Pancreas (tissue), 10 donors: ENCODE measurements around the gene PLCG1. TPM values are rescaled to one million over a fixed set of nuclear protein-coding genes. Genes with fewer than 3 reads are reported as not detected.
"Not testable (repeated sequence)": the region's sequence is repeated elsewhere in the genome, so short reads cannot be mapped to it uniquely, and the experiment has no call there.

Experiments
- ATAC-seq, 4 donors: fragments of 200-7000 bp; cut with Tn5 transposase; one replicate each; pipeline versions ENCODE4 v1.8.0 to v1.9.1; 2020; ENCODE audit warnings: mild to moderate bottlenecking in 4 of 4, moderate library complexity in 4 of 4
- DNase-seq, 6 donors: peaks; one replicate each; pipeline ENCODE4 v3.0.0-alpha.2; 2020
- FAIRE-seq: peaks from 2 replicates; lab custom pipeline; 2012; peaks lifted over from hg19 to GRCh38; lab: Jason Lieb, UNC
- H3K27ac ChIP-seq, 4 donors: fragments of 200-600 bp; sonication (generic); 1 replicate in 3 of 4; 2 replicates in 1 of 4; pipeline versions ENCODE4 v1.5.0 to v1.8.0; 2020
- H3K27me3 ChIP-seq, 4 donors: fragments of 200-600 bp; one replicate each; pipeline ENCODE4 v1.8.0; 2021
- H3K36me3 ChIP-seq, 3 donors: fragments of 200-600 bp; sonication (generic) in 1 of 3; one replicate each; pipeline versions ENCODE4 v1.5.0 to v1.8.0; 2020 to 2021
- H3K4me1 ChIP-seq, 3 donors: fragments of 200-600 bp; one replicate each; pipeline ENCODE4 v1.8.0; 2021
- H3K4me3 ChIP-seq, 4 donors: fragments of 200-600 bp; sonication (generic) in 2 of 4; one replicate each; pipeline versions ENCODE4 v1.5.0 to v1.8.0; 2020 to 2021
- H3K9me3 ChIP-seq, 4 donors: fragments of 200-600 bp; one replicate each; pipeline ENCODE4 v1.8.0; 2021
- CTCF ChIP-seq, 4 donors: fragments of 200-600 bp; sonication (generic) in 3 of 4; IDR thresholded peaks; one replicate each; pipeline versions ENCODE4 v1.5.0 to v1.8.0; 2021; ENCODE audit warnings: antibody characterized with exemption in 4 of 4
- WGBS, 2 donors: extraction: QIAGEN DNeasy Blood & Tissue Kit; methylation state at CpG; one replicate each; pipeline ENCODE4 v1.1.7; 2013; 5-methylcytosine and 5-hydroxymethylcytosine counted together
- intact Hi-C, 3 donors: fragments of 100-400 bp; cut with DNase I; formaldehyde crosslinking; loops; one replicate each; pipeline versions ENCODE4 v1.11.1 to v1.14.2; 2022
- polyA plus RNA-seq, 2 donors: library from polyadenylated mRNA; stranded (reverse); fragments of 200-250 nt; gene quantifications; one replicate each; pipeline ENCODE4 v1.2.3, GENCODE V29; 2013
- total RNA-seq, 6 donors: library from RNA; stranded (reverse); fragmentation: NEBNext Ultra II Directional in 4 of 6; extraction: Animal tissue kit (Norgen Biotek cat#: 25700) in 4 of 6; gene quantifications; one replicate each; pipeline versions ENCODE4 v1.2.1 to v1.2.4, GENCODE V29; 2021 to 2023
- donor health status: healthy with polysubstance abuse.
- donor health status: DM: no; HTN: no; CAD: no; lungs with moderate emphysema.
- donor health status: DM: no; HTN: no; CAD: no.
- donor health status: control.
- donor health status: control.
- donor health status: Bipolar disorder and iron deficiency.
- donor health status: DM: yes; HTN: yes; CAD: no.
- donor health status: DM: no; HTN: no; CAD: no.
- donor health status: DM: no; HTN: no; CAD: no.
- donor health status: DM: yes; HTN: yes; CAD: no.

PLCG1 gene
- total and polyA plus RNA-seq, 8 donors, result 9.9 to 41.7 (median 20.1) TPM

DNA sequence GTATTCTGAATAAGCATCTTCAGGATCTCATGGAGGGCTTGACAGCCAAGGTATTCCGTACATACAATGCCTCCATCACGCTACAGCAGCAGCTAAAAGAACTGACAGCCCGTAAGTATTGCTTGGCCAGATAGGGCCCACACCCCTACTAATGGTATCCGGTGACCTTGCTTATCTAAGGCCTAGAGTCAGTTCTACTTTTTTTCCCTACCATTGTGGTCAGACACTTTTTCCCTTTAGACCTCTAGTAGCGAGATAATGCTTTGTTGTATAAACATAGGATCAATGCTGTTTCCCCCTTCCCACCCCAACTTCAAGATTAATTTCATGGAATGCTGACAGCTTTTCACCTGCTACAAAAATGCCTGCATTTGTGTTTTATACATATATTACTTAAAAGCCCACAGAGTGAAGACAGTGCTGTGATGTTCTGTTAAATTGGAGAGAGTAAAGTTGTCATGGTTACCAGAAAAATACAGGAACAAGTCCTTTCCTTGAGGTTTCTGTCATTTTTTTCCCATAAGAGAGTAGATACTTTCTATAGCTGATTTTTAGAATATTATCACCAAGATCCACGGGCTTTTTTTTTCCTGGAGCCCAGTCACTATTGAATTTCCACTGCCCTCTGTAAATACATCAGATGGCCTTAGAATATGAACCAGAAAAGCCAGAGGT is 20.9 kb upstream of the PLCG1 start:
- intact Hi-C loops, result no loop called here
- no peak for ATAC-seq
- no peak for FAIRE-seq
- H3K27me3 ChIP-seq, result no peaks in the 10 kb centered on the region
- DNase-seq, result no peak
- H3K27ac ChIP-seq, result no peak overlapping the region
- TF ChIP-seq CTCF (IDR thresholded peaks at IDR 0.05), result no peak
- 83 to 85% methylated on average over 6 of the region's 6 CpGs for WGBS, 2 donors
- H3K9me3 ChIP-seq, result no peaks in the 10 kb centered on the region
- H3K36me3 ChIP-seq, result peaks cover 0 to 60% (median 29%) of the 10 kb centered on the region in 3 donors
- H3K4me1 ChIP-seq, result no peaks in the 10 kb centered on the region
- no peak overlapping the region for H3K4me3 ChIP-seq

- not testable (repeated sequence) for H3K27me3 ChIP-seq, ATAC-seq
- peaks cover 0 to 71% (median 38%) of the 10 kb centered on the region in 3 donors for H3K36me3 ChIP-seq
These were observed 19.2 kb upstream of the PLCG1 start for GRCh38 chr20:41118159-41118558.

DNA sequence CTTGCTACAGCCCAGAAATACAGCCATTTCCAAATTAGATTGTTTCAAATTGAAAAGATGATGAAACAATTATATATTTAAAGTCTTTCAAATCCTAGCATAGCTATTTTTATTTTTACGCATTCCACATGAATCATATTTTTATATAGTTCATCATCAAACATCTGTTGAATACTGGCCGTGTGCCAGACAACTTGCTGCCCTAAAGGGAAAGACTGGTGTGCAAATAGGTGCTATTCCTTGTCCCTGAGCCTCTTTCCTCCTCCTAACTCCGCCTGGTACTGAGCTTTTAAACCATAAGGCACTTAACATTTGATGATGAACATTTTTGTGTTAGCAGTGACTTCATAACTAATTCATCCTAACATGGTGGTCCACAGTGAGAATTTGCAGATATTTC is 18.7 kb upstream of the PLCG1 start:
- WGBS, 2 donors, result 67 to 75% methylated on average over 3 of the region's 3 CpGs
- no peak overlapping the region for H3K27ac ChIP-seq
- DNase-seq (no peak), ATAC-seq (no peak), FAIRE-seq (no peak)
- H3K4me1 ChIP-seq, result no peaks in the 10 kb centered on the region
- TF ChIP-seq CTCF (IDR thresholded peaks at IDR 0.05), result no peak
- H3K9me3 ChIP-seq, result no peaks in the 10 kb centered on the region
- no peak overlapping the region for H3K4me3 ChIP-seq
- intact Hi-C loops, result no loop called here
- H3K36me3 ChIP-seq, result peaks cover 0 to 69% (median 37%) of the 10 kb centered on the region in 3 donors
- H3K27me3 ChIP-seq, result no peaks in the 10 kb centered on the region

More at GRCh38 chr20:41118159-41118558, 19.2 kb upstream of the PLCG1 start:
- H3K4me3 ChIP-seq, intact Hi-C loops, DNase-seq, H3K4me1 ChIP-seq, H3K9me3 ChIP-seq, H3K27ac ChIP-seq, FAIRE-seq: not testable (repeated sequence)
- WGBS, 2 donors, result 81 to 85% methylated on average over 6 of the region's 6 CpGs

- intact Hi-C loops, result no loop called here
- peak overlapping the region in 1 of 4 donors; percentile 1 for H3K27ac ChIP-seq
- no peaks in the 10 kb centered on the region for H3K4me1 ChIP-seq
- H3K27me3 ChIP-seq, result no peaks in the 10 kb centered on the region
- ATAC-seq (peak in 2 of 4 donors; percentile 66 to 77), DNase-seq (no peak), FAIRE-seq (no peak)
- H3K9me3 ChIP-seq, result no peaks in the 10 kb centered on the region
- H3K4me3 ChIP-seq, result no peak overlapping the region
- TF ChIP-seq CTCF (IDR thresholded peaks at IDR 0.05), result no peak
- H3K36me3 ChIP-seq, result peaks cover 0 to 64% (median 29%) of the 10 kb centered on the region in 3 donors
- WGBS, 2 donors, result 65 to 71% methylated on average over 7 of the region's 7 CpGs
These were observed 17.5 kb upstream of the PLCG1 start for GRCh38 chr20:41119614-41120561.

- Histone ChIP-seq H3K36me3 (peaks cover 0 to 59% (median 15%) of the 10 kb centered on the region in 3 donors), H3K4me1 (no peaks in the 10 kb centered on the region), H3K4me3 (no peak overlapping the region), H3K9me3 (no peaks in the 10 kb centered on the region), H3K27me3 (no peaks in the 10 kb centered on the region), H3K27ac (no peak overlapping the region)
- DNase-seq (no peak), FAIRE-seq (no peak), ATAC-seq (no peak)
- 86 to 94% methylated on average over 3 of the region's 3 CpGs for WGBS, 2 donors
- TF ChIP-seq CTCF (IDR thresholded peaks at IDR 0.05), result no peak
- intact Hi-C loops, result no loop called here
These were observed 15.9 kb upstream of the PLCG1 start for GRCh38 chr20:41121399-41121798.
